Sigmoid colon (tissue), 7 donors: ENCODE results near the gene HSD17B11. TPM values are rescaled to one million over a fixed set of nuclear protein-coding genes. Genes with fewer than 3 reads are reported as not detected.

Experiments used
- DNase-seq: peaks from one replicate; pipeline ENCODE4 v3.0.0-alpha.2; 2019
- H3K27ac ChIP-seq, 4 donors: fragments of 200-600 bp; sonication (generic); one replicate each; pipeline ENCODE4 v1.5.1; 2016 to 2019; ENCODE audit warnings: mild to moderate bottlenecking in 1 of 4
- H3K27me3 ChIP-seq, 3 donors: fragments of 200-600 bp; sonication (generic); one replicate each; pipeline ENCODE4 v1.5.1; 2019; ENCODE audit warnings: mild to moderate bottlenecking in 1 of 3
- H3K36me3 ChIP-seq, 4 donors: fragments of 200-600 bp; sonication (generic); one replicate each; pipeline ENCODE4 v1.5.1; 2016 to 2019
- H3K4me1 ChIP-seq, 4 donors: fragments of 200-600 bp; sonication (generic); one replicate each; pipeline ENCODE4 v1.5.1; 2017 to 2019
- H3K4me3 ChIP-seq, 4 donors: fragments of 200-600 bp; sonication (generic); one replicate each; pipeline ENCODE4 v1.5.1; 2017 to 2019; ENCODE audit warnings: mild to moderate bottlenecking in 2 of 4, moderate library complexity in 1 of 4
- H3K9me3 ChIP-seq, 4 donors: fragments of 200-600 bp in 3 of 4; sonication (generic) in 3 of 4; one replicate each; pipeline versions ENCODE4 v1.5.1 to v1.6.1; 2013 to 2019
- EP300 ChIP-seq, 4 donors: sonication (generic); formaldehyde crosslinking; IDR thresholded peaks; one replicate each; pipeline ENCODE4 v1.6.1; 2017; ENCODE audit warnings: antibody characterized with exemption in 4 of 4
- POLR2A ChIP-seq, 2 donors: fragments of 450-650 bp; IDR thresholded peaks; one replicate each; pipeline ENCODE4 v1.6.1; 2016; ENCODE audit warnings: antibody characterized with exemption in 2 of 2, mild to moderate bottlenecking in 2 of 2, moderate library complexity in 2 of 2
- POLR2AphosphoS5 ChIP-seq, 4 donors: sonication (generic); formaldehyde crosslinking; IDR thresholded peaks; one replicate each; pipeline ENCODE4 v1.6.1; 2017; ENCODE audit warnings: antibody characterized with exemption in 4 of 4
- WGBS, 2 donors: extraction: QIAGEN DNeasy Blood & Tissue Kit; methylation state at CpG; one replicate each; pipeline ENCODE4 v1.1.7; 2013; 5-methylcytosine and 5-hydroxymethylcytosine counted together
- intact Hi-C: fragments of 100-400 bp; cut with DNase I; formaldehyde crosslinking; loops from one replicate; pipeline ENCODE4 v1.15.1; 2023
- polyA plus RNA-seq, 3 donors: library from polyadenylated mRNA; stranded (reverse); fragments of 200-250 nt; gene quantifications; one replicate each; pipeline ENCODE4 v1.2.3, GENCODE V29; 2013
- total RNA-seq, 4 donors: library from RNA; depleted of rRNA; stranded (reverse); fragments of >200 nt; gene quantifications; one replicate each; pipeline ENCODE4 v1.1.0, GENCODE V29; 2016
- TF ChIP-seq, protein P1 (sequence below), 4 experiments: fragments of 450-650 bp in 3 of 4; fragments of 200-600 bp in 1 of 4; IDR thresholded peaks; one replicate each; pipeline ENCODE4 v1.5.1; 2016 to 2019; ENCODE audit warnings: antibody characterized with exemption in 4 of 4, mild to moderate bottlenecking in 3 of 4, moderate library complexity in 2 of 4
- donor health status: healthy with polysubstance abuse.
- donor health status: Bipolar disorder and iron deficiency.
- donor health status: healthy.

The HSD17B11 gene
- total and polyA plus RNA-seq, 7 donors, result 57.3 to 145 (median 97.6) TPM

DNA sequence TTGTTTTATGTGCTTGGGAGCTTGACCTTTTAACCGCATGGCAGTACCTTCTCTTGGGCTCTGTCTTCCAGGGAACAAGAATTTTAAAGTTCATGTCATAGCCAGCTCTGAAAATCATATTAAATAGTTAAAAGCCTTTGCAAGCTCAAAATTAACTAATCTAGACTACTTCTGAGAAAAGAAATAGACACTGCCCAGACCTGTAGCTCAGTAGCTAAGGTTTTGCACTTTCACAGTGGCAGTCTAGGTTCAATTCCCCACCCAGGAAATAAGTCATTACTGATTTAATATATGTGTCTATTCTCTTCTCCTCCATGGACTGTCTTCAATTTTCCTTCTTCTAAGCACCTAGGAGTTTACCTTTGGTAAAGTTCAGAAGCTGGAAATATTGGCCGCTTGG is 27.4 kb downstream of the HSD17B11 start:
- Histone ChIP-seq H3K9me3 (no peaks in the 10 kb centered on the region), H3K27me3 (no peaks in the 10 kb centered on the region), H3K4me3 (no peak overlapping the region), H3K27ac (no peak overlapping the region), H3K36me3 (peaks cover 0 to 85% (median 21%) of the 10 kb centered on the region in 4 donors), H3K4me1 (no peaks in the 10 kb centered on the region)
- TF ChIP-seq POLR2A (IDR thresholded peaks at IDR 0.05) (no peak), POLR2AphosphoS5 (IDR thresholded peaks at IDR 0.05) (no peak), EP300 (IDR thresholded peaks at IDR 0.05) (no peak)
- TF ChIP-seq, protein P1, sequence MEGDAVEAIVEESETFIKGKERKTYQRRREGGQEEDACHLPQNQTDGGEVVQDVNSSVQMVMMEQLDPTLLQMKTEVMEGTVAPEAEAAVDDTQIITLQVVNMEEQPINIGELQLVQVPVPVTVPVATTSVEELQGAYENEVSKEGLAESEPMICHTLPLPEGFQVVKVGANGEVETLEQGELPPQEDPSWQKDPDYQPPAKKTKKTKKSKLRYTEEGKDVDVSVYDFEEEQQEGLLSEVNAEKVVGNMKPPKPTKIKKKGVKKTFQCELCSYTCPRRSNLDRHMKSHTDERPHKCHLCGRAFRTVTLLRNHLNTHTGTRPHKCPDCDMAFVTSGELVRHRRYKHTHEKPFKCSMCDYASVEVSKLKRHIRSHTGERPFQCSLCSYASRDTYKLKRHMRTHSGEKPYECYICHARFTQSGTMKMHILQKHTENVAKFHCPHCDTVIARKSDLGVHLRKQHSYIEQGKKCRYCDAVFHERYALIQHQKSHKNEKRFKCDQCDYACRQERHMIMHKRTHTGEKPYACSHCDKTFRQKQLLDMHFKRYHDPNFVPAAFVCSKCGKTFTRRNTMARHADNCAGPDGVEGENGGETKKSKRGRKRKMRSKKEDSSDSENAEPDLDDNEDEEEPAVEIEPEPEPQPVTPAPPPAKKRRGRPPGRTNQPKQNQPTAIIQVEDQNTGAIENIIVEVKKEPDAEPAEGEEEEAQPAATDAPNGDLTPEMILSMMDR (IDR thresholded peaks at IDR 0.05), result no peak
- intact Hi-C loops, result no loop called here
- no peak for DNase-seq
- WGBS, 2 donors, result 96% methylated on average over 2 of the region's 2 CpGs

DNA sequence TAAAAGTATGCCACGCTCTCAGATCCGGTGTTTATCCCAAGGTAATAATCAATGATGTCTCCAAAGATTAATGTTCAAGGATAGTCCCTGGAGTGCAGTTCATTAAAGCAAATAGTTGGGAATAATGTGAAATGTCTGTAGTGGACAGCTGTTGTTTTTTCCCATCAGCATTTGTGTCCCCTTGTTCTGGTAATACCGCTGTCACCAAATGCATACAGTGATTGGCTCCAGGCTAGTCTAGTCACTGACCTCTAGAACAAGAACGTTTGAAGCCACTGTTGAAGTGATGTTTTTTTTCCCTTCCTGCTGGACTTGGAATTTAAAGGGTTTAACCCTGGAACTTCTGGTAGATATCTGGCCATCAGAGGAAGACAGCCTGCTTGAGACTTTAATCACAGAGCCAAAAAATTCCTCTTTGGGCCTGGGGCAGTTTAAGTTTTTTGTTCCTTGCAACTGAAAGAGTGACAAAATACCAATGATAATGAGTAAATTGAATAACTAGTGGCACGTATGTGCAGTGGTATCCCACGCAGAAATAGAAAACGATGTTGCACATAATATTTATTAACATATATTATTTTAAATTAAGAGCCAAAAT is 30.6 kb downstream of the HSD17B11 start:
- TF ChIP-seq, protein P1 (IDR thresholded peaks at IDR 0.05), result no peak
- TF ChIP-seq EP300 (IDR thresholded peaks at IDR 0.05) (no peak), POLR2AphosphoS5 (IDR thresholded peaks at IDR 0.05) (no peak), POLR2A (IDR thresholded peaks at IDR 0.05) (no peak)
- Histone ChIP-seq H3K4me1 (no peaks in the 10 kb centered on the region), H3K9me3 (no peaks in the 10 kb centered on the region), H3K4me3 (no peak overlapping the region), H3K36me3 (peaks cover 0 to 82% (median 19%) of the 10 kb centered on the region in 4 donors), H3K27me3 (no peaks in the 10 kb centered on the region), H3K27ac (no peak overlapping the region)
- DNase-seq, result no peak
- 80 to 83% methylated on average over 7 of the region's 7 CpGs for WGBS, 2 donors
- intact Hi-C loops, result no loop called here

DNA sequence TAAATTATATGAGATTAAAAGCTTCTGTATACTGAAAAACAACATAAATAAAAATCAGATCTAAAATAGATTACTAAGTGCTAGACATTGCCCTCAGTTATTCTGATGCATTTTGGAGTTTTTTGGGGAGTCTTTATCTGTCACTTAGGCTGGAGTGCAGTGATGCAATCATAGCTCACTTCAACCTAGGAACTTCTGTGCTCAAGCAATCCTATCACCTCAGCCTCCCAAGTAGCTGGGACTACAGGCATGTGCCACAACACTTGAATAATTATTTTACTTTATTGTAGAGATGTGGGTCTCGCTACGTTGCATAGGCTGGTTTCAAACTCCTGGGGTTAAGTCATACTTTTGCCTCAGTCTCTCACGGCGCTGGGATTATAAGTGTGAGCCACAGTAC is 31.7 kb downstream of the HSD17B11 start:
- no peak overlapping the region for H3K27ac ChIP-seq
- 98 to 99% methylated on average over 4 of the region's 4 CpGs for WGBS, 2 donors
- no peak for DNase-seq
- peaks cover 0 to 81% (median 11%) of the 10 kb centered on the region in 4 donors for H3K36me3 ChIP-seq
- no peak for TF ChIP-seq EP300 (IDR thresholded peaks at IDR 0.05)
- TF ChIP-seq POLR2AphosphoS5 (IDR thresholded peaks at IDR 0.05), result no peak
- TF ChIP-seq, protein P1 (IDR thresholded peaks at IDR 0.05), result no peak
- no peak for TF ChIP-seq POLR2A (IDR thresholded peaks at IDR 0.05)
- H3K9me3 ChIP-seq, result no peaks in the 10 kb centered on the region
- no peaks in the 10 kb centered on the region for H3K27me3 ChIP-seq
- intact Hi-C loops, result no loop called here
- H3K4me1 ChIP-seq, result peaks cover 0 to 7% (median 1%) of the 10 kb centered on the region in 4 donors
- H3K4me3 ChIP-seq, result no peak overlapping the region

DNA sequence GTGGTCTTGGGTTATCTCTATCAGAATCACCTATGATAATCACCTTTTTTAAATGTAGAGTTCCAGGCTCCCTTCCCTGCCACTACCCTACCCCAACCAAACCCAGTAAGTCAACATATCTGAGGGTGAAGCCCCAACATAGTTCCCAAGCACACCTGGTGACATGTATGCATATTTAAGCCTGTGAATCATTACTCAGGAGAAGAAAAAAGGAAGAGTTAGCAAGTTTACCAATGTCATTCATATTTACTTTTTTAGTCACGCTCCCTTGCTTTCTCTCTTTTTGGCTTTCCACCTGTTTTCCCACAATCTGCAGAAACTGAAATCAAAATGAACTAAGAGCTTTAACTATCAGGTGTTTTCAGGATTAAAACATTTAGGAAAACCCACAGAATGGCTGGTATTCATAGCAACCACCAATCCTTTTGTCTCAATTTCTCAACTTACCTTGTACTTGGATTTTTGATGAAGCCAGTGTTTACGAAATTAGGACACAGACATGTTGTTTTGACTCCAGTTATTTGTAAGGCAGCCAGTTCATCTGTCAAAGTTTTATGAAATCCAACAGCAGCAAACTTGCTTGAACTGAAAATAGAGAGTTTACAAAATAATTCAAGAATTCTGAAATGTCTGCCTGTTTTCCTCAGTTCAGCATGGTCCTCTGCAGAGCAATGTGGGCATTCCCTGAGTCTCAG is 34.0 kb downstream of the HSD17B11 start:
- H3K4me1 ChIP-seq, result peaks cover 0 to 9% (median 3%) of the 10 kb centered on the region in 4 donors
- no peaks in the 10 kb centered on the region for H3K9me3 ChIP-seq
- peaks cover 0 to 62% (median 7%) of the 10 kb centered on the region in 4 donors for H3K36me3 ChIP-seq
- intact Hi-C loops, result no loop called here
- H3K27me3 ChIP-seq, result no peaks in the 10 kb centered on the region
- TF ChIP-seq EP300 (IDR thresholded peaks at IDR 0.05) (no peak), POLR2AphosphoS5 (IDR thresholded peaks at IDR 0.05) (no peak), POLR2A (IDR thresholded peaks at IDR 0.05) (no peak)
- TF ChIP-seq, protein P1 (IDR thresholded peaks at IDR 0.05), result no peak
- 73 to 90% methylated on average over 2 of the region's 2 CpGs for WGBS, 2 donors
- H3K4me3 ChIP-seq, result no peak overlapping the region
- peak overlapping the region in 1 of 4 donors; percentile 9 for H3K27ac ChIP-seq
- no peak for DNase-seq
